ENCODE results near the gene LKAAEAR1. TPM values are rescaled to one million over a fixed set of nuclear protein-coding genes. Genes with fewer than 3 reads are reported as not detected.

Gene LKAAEAR1
- total and polyA plus RNA-seq, 8 donors, result 0.22 to 0.24 TPM; not detected in 6

GRCh38 chr20:64086801-64087200 lies 2.6 kb upstream of the LKAAEAR1 start:
- no peaks in the 10 kb centered on the region for H3K9me3 ChIP-seq
- no peaks in the 10 kb centered on the region for H3K36me3 ChIP-seq
- intact Hi-C loops (cut with DNase I), result no loop called here
- WGBS, 2 donors, result 87 to 88% methylated on average over 8 to 10 of the region's 11 CpGs
- H3K27me3 ChIP-seq, result no peaks in the 10 kb centered on the region
- H3K4me3 ChIP-seq, result no peak overlapping the region
- H3K27ac ChIP-seq, result no peak overlapping the region
- TF ChIP-seq CTCF (IDR thresholded peaks at IDR 0.05), result no peak
- FAIRE-seq (no peak), ATAC-seq (no peak), DNase-seq (no peak)
- peaks cover 0 to 5% (median 5%) of the 10 kb centered on the region in 3 donors for H3K4me1 ChIP-seq

DNA sequence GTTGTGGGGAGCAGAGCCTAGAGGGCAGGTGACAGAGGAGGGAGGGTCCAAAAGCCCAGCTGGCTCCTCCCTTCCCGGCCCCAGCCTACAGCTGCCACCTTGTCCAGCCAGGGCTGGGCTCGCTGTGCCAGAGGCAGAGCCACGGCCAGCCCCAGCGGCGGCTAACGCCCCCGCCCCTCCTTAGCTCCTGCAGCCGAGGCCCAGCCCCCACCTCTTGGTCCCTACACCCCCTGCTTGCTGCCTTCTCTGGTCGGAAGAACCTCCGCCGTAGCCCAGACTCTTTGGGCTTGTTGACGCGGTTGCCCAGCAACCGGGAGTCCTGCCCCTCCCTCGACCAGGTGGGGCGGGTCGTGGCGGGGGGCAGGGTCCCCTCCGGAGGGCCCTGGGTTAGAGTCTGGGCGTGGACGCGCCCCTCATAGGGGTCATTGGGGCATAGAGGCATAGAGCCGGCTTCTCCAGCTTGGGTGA lies 521 bp upstream of the LKAAEAR1 start:
- ATAC-seq (peak in 2 of 4 donors; percentile 14 to 23), DNase-seq (no peak), FAIRE-seq (no peak)
- H3K27me3 ChIP-seq, result no peaks in the 10 kb centered on the region
- H3K4me3 ChIP-seq, result no peak overlapping the region
- intact Hi-C loops (cut with DNase I), result no loop called here
- H3K4me1 ChIP-seq, result peaks cover 0 to 5% (median 5%) of the 10 kb centered on the region in 3 donors
- no peaks in the 10 kb centered on the region for H3K36me3 ChIP-seq
- no peak overlapping the region for H3K27ac ChIP-seq
- no peaks in the 10 kb centered on the region for H3K9me3 ChIP-seq
- no peak for TF ChIP-seq CTCF (IDR thresholded peaks at IDR 0.05)
- 5 to 9% methylated on average over 22 to 23 of the region's 23 CpGs for WGBS, 2 donors

- DNase-seq, result peak in 5 of 6 donors; percentile 63 to 90 (median 66)
- ATAC-seq, result peak; percentile 58 to 72 (median 71)
- no peaks in the 10 kb centered on the region for H3K36me3 ChIP-seq
- H3K27ac ChIP-seq, result no peak overlapping the region
- FAIRE-seq, result no peak
- intact Hi-C loops (cut with DNase I), result no loop called here
- 0 to 1% methylated on average over 43 to 52 of the region's 52 CpGs for WGBS, 2 donors
- H3K9me3 ChIP-seq, result no peaks in the 10 kb centered on the region
- peaks cover 5 to 13% (median 6%) of the 10 kb centered on the region in 3 donors for H3K4me1 ChIP-seq
- peak in 3 of 4 donors; percentile 29 to 47 (median 32) for TF ChIP-seq CTCF (IDR thresholded peaks at IDR 0.05)
- H3K27me3 ChIP-seq, result no peaks in the 10 kb centered on the region
- peak overlapping the region; percentile 39 to 69 (median 50) for H3K4me3 ChIP-seq
Measured at GRCh38 chr20:64083378-64083803, 807 bp downstream of the LKAAEAR1 start.

GRCh38 chr20:64082820-64083377 lies 1.3 kb downstream of the LKAAEAR1 start:
- DNase-seq (no peak), ATAC-seq (no peak), FAIRE-seq (no peak)
- no peaks in the 10 kb centered on the region for H3K9me3 ChIP-seq
- H3K27ac ChIP-seq, result no peak overlapping the region
- H3K4me1 ChIP-seq, result peaks cover 5 to 15% (median 6%) of the 10 kb centered on the region in 3 donors
- WGBS, 2 donors, result 29 to 31% methylated on average over 12 to 13 of the region's 13 CpGs
- intact Hi-C loops (cut with DNase I), result no loop called here
- TF ChIP-seq CTCF (IDR thresholded peaks at IDR 0.05), result no peak
- H3K36me3 ChIP-seq, result no peaks in the 10 kb centered on the region
- no peaks in the 10 kb centered on the region for H3K27me3 ChIP-seq
- H3K4me3 ChIP-seq, result peak overlapping the region in 3 of 4 donors; percentile 48 to 69 (median 52)

GRCh38 chr20:64082126-64082731 lies 2.0 kb downstream of the LKAAEAR1 start:
- Histone ChIP-seq H3K36me3 (no peaks in the 10 kb centered on the region), H3K27me3 (no peaks in the 10 kb centered on the region), H3K4me1 (peaks cover 5 to 15% (median 6%) of the 10 kb centered on the region in 3 donors), H3K9me3 (no peaks in the 10 kb centered on the region), H3K4me3 (no peak overlapping the region), H3K27ac (no peak overlapping the region)
- ATAC-seq, result no peak
- 37 to 55% methylated on average over 13 of the region's 13 CpGs for WGBS, 2 donors
- FAIRE-seq, result no peak
- no peak for TF ChIP-seq CTCF (IDR thresholded peaks at IDR 0.05)
- intact Hi-C loops (cut with DNase I), result no loop called here
- no peak for DNase-seq
